AG09319 (cell line): ENCODE results near the gene PELI3.

Experiments used
- DNase-seq: peaks from one replicate; pipeline ENCODE4 v3.0.0-alpha.2; 2010; ENCODE audit warnings: low read depth; ENCODE audit errors: extremely low read depth
- CTCF ChIP-seq: IDR thresholded peaks from 2 replicates; pipeline ENCODE4 v1.5.1; 2011; ENCODE audit warnings: low read depth, mild to moderate bottlenecking, inconsistent platforms, low read length, moderate library complexity

PELI3 gene

GRCh38 chr11:66477263-66478201, 10.8 kb downstream of the PELI3 start:
- no peak for TF ChIP-seq CTCF
- no peak for DNase-seq

GRCh38 chr11:66478729-66479393, 12.2 kb downstream of the PELI3 start:
- TF ChIP-seq CTCF = peak; percentile 70
- no peak for DNase-seq

GRCh38 chr11:66479394-66480116, 12.8 kb downstream of the PELI3 start:
- no peak for DNase-seq
- no peak for TF ChIP-seq CTCF

GRCh38 chr11:66480117-66480938, 13.6 kb downstream of the PELI3 start, which contains the start of gene DPP3:
DPP3 (plus strand) TSS chr11:66480434; CDS start chr11:66482201, 1,767 bp downstream.
- peak; percentile 91 for DNase-seq
- TF ChIP-seq CTCF = no peak

- no peak for DNase-seq
These were observed 18.2 kb downstream of the PELI3 start for GRCh38 chr11:66484806-66485380.

More at GRCh38 chr11:66484806-66485380, 18.2 kb downstream of the PELI3 start:
- no peak for TF ChIP-seq CTCF
